Gastrocnemius medialis (tissue), 4 donors: Measurements from ENCODE around the gene AK5.

ENCODE experiments used
- CTCF ChIP-seq, 5 experiments: fragments of 450-650 bp in 3 of 5; fragments of 200-600 bp in 2 of 5; sonication (generic) in 2 of 5; IDR thresholded peaks in 4 of 5; conservative IDR thresholded peaks in 1 of 5; 1 replicate in 4 of 5; 2 replicates in 1 of 5; pipeline ENCODE4 v1.5.1; 2016 to 2019; ENCODE audit warnings: antibody characterized with exemption in 5 of 5, mild to moderate bottlenecking in 3 of 5, moderate library complexity in 3 of 5
- POLR2A ChIP-seq, 2 donors: fragments of 450-650 bp; IDR thresholded peaks; one replicate each; pipeline ENCODE4 v1.6.1; 2017; ENCODE audit warnings: antibody characterized with exemption in 2 of 2, mild to moderate bottlenecking in 2 of 2, moderate library complexity in 2 of 2

GRCh38 chr1:77265180-77265579 lies 16.6 kb upstream of the AK5 start:
- TF ChIP-seq CTCF (IDR thresholded peaks at IDR 0.05 in 4 of 5, conservative IDR thresholded peaks at IDR 0.05 in 1 of 5), result no peak
- TF ChIP-seq POLR2A (IDR thresholded peaks at IDR 0.05), result no peak
